SK-N-MC (cell line): ENCODE results near the gene KRT71.

Experiments used
- DNase-seq: peaks from one replicate; pipeline ENCODE4 v3.0.0-alpha.2; 2011; ENCODE audit warnings: low read depth, low spot score
- H3K27ac ChIP-seq: fragments of 200-600 bp; sonication (generic); 2 replicates; pipeline ENCODE4 v1.5.1; 2016; ENCODE audit warnings: mixed run types
- H3K36me3 ChIP-seq: fragments of 200-600 bp; sonication (generic); 2 replicates; pipeline ENCODE4 v1.6.1; 2017; ENCODE audit warnings: antibody characterized with exemption, low read length, mixed read lengths; ENCODE audit not compliant: insufficient read depth
- H3K4me3 ChIP-seq: fragments of 200-600 bp; sonication (generic); 2 replicates; pipeline ENCODE4 v1.5.1; 2016
- H3K9ac ChIP-seq: fragments of 200-600 bp; sonication (generic); 2 replicates; pipeline ENCODE4 v1.8.0; 2017; ENCODE audit warnings: mixed run types, mixed read lengths; ENCODE audit not compliant: insufficient read length
- H3K9me3 ChIP-seq: fragments of 200-600 bp; sonication (generic); 2 replicates; pipeline ENCODE4 v1.6.1; 2017; ENCODE audit warnings: low read depth, mild to moderate bottlenecking, antibody characterized with exemption, low read length, moderate library complexity, mixed read lengths
- EZH2 ChIP-seq: fragments of 200-600 bp; sonication (generic); IDR thresholded peaks from one replicate; pipeline ENCODE4 v1.6.1; 2017; ENCODE audit warnings: antibody characterized with exemption
- FOXP2 ChIP-seq: optimal IDR thresholded peaks from 2 replicates; pipeline ENCODE3; 2011; ENCODE audit warnings: mild to moderate bottlenecking, moderate library complexity; ENCODE audit not compliant: insufficient read depth; ENCODE audit errors: extremely low read length, control extremely low read depth
- POLR2AphosphoS5 ChIP-seq: IDR thresholded peaks from 2 replicates; pipeline ENCODE4 v1.6.1; 2012; ENCODE audit warnings: mild to moderate bottlenecking, low read depth, low read length, borderline replicate concordance

KRT71 gene

GRCh38 chr12:52580496-52580895, 27.6 kb upstream of the KRT71 start:
- no peak overlapping the region for H3K4me3 ChIP-seq
- no peak for DNase-seq
- no peak overlapping the region for H3K27ac ChIP-seq
- H3K9ac ChIP-seq, result no peak overlapping the region
- H3K9me3 ChIP-seq, result no peaks in the 10 kb centered on the region
- TF ChIP-seq POLR2AphosphoS5 (no peak), FOXP2 (no peak), EZH2 (no peak)
- no peaks in the 10 kb centered on the region for H3K36me3 ChIP-seq

- H3K27ac ChIP-seq, result no peak overlapping the region
- TF ChIP-seq EZH2 (no peak), FOXP2 (no peak), POLR2AphosphoS5 (no peak)
- no peaks in the 10 kb centered on the region for H3K36me3 ChIP-seq
- no peak for DNase-seq
- H3K4me3 ChIP-seq, result no peak overlapping the region
- no peak overlapping the region for H3K9ac ChIP-seq
- H3K9me3 ChIP-seq, result no peaks in the 10 kb centered on the region
Observed at GRCh38 chr12:52579468-52580465, 26.8 kb upstream of the KRT71 start.

- H3K9ac ChIP-seq, result no peak overlapping the region
- no peak overlapping the region for H3K27ac ChIP-seq
- TF ChIP-seq FOXP2, result no peak
- TF ChIP-seq POLR2AphosphoS5, result no peak
- no peak for TF ChIP-seq EZH2
- H3K4me3 ChIP-seq, result no peak overlapping the region
- no peaks in the 10 kb centered on the region for H3K9me3 ChIP-seq
- no peak for DNase-seq
- H3K36me3 ChIP-seq, result no peaks in the 10 kb centered on the region
Observed at GRCh38 chr12:52578469-52578868, 25.5 kb upstream of the KRT71 start.

GRCh38 chr12:52577316-52577715, 24.4 kb upstream of the KRT71 start:
- no peak for DNase-seq
- Histone ChIP-seq H3K9me3 (no peaks in the 10 kb centered on the region), H3K9ac (no peak overlapping the region), H3K36me3 (no peaks in the 10 kb centered on the region), H3K27ac (no peak overlapping the region), H3K4me3 (no peak overlapping the region)
- TF ChIP-seq FOXP2 (no peak), POLR2AphosphoS5 (no peak), EZH2 (no peak)

GRCh38 chr12:52575948-52576347, 23.0 kb upstream of the KRT71 start:
- TF ChIP-seq FOXP2 (no peak), POLR2AphosphoS5 (no peak), EZH2 (no peak)
- no peak overlapping the region for H3K4me3 ChIP-seq
- H3K9ac ChIP-seq, result no peak overlapping the region
- no peaks in the 10 kb centered on the region for H3K9me3 ChIP-seq
- H3K27ac ChIP-seq, result no peak overlapping the region
- no peak for DNase-seq
- H3K36me3 ChIP-seq, result no peaks in the 10 kb centered on the region

GRCh38 chr12:52575256-52575655, 22.3 kb upstream of the KRT71 start:
- no peak overlapping the region for H3K27ac ChIP-seq
- no peak for DNase-seq

GRCh38 chr12:52573743-52574142, 20.8 kb upstream of the KRT71 start, which contains the start of gene KRT74:
KRT74 (minus strand) TSS chr12:52573843; CDS start chr12:52573777, 66 bp downstream.
- TF ChIP-seq EZH2 (no peak), POLR2AphosphoS5 (no peak), FOXP2 (no peak)
- Histone ChIP-seq H3K9ac (no peak within 1 kb of the TSS), H3K9me3 (no peaks in the 10 kb centered on the region), H3K36me3 (no peaks in the 10 kb centered on the region), H3K4me3 (no peak within 1 kb of the TSS), H3K27ac (no peak within 1 kb of the TSS)
- no peak for DNase-seq

More at GRCh38 chr12:52575256-52575655, 22.3 kb upstream of the KRT71 start:
- H3K36me3 ChIP-seq, result no peaks in the 10 kb centered on the region
- no peak for TF ChIP-seq FOXP2
- no peak for TF ChIP-seq EZH2
- TF ChIP-seq POLR2AphosphoS5, result no peak
- no peaks in the 10 kb centered on the region for H3K9me3 ChIP-seq
- no peak overlapping the region for H3K4me3 ChIP-seq
- H3K9ac ChIP-seq, result no peak overlapping the region

GRCh38 chr12:52573306-52573705, 20.4 kb upstream of the KRT71 start:
- TF ChIP-seq FOXP2 (no peak), POLR2AphosphoS5 (no peak), EZH2 (no peak)
- no peaks in the 10 kb centered on the region for H3K36me3 ChIP-seq
- DNase-seq, result no peak
- no peaks in the 10 kb centered on the region for H3K9me3 ChIP-seq
- no peak overlapping the region for H3K9ac ChIP-seq
- no peak overlapping the region for H3K4me3 ChIP-seq
- no peak overlapping the region for H3K27ac ChIP-seq

GRCh38 chr12:52570511-52570910, 17.6 kb upstream of the KRT71 start:
- H3K9me3 ChIP-seq, result no peaks in the 10 kb centered on the region
- no peak overlapping the region for H3K27ac ChIP-seq
- no peak for DNase-seq
- H3K4me3 ChIP-seq, result no peak overlapping the region
- TF ChIP-seq POLR2AphosphoS5 (no peak), FOXP2 (no peak), EZH2 (no peak)
- H3K36me3 ChIP-seq, result no peaks in the 10 kb centered on the region
- no peak overlapping the region for H3K9ac ChIP-seq
